CD4-positive, alpha-beta T cell treated with Interleukin-15 for 4 hours (primary cell): ENCODE results near the gene GALK2.

Source experiments
- DNase-seq: peaks from one replicate; pipeline ENCODE4 v3.0.0-alpha.2; 2020; ENCODE audit warnings: low spot score

Gene GALK2

DNA sequence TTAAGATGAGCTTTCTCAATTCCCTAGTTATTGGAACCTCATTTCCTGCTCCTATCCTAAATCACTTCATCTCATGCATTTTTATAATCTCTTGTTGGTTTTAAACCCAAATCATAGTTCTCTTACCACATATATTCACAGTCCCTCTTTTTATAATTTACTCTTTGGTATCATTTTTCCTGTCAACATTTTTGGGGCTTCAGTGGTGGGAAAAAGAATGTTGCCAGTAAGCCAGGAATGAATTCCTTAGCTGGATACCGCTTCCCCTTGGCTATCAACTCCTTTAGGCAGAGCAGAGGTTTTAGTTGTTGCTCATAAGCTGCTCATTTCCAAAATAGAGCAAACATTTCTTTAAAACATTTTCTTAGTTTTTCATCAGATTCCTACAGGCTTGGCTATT lies 112.3 kb downstream of the GALK2 start:
- DNase-seq: no peak

DNA sequence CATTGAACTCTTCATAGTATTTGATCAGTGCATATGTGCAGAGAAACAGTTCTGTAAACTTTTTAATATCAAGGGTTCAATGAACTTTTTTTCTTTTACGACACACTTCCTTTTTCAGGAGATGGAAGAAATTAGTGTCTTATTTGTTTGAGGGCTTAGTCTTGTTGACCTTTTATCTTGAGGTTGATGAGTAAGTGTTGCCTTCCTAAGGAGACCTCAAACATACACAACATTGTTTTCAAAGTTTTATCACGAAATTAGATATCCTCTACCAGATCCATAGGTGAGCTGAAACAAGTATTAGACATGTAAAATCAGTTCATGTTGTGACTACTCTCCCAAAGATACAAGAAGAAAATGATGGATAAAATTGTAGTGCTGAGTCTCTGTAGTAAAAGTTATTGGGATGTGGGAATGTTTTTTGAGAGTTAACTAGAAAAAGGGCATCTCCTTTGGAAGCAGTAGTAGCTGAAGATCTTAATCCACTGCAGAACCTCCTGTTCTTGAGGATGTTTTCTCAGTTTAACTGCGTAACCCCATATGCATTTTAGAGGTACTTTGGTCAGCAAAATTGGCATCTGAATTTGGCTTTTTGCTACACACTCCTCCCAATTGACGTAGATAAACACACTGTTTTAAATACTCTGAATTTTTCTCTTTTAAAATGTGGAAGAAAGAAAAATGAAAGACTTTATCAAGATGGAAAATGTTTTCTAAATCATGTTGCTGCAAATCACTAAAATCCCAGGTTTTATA lies 116.8 kb downstream of the GALK2 start:
- no peak for DNase-seq

DNA sequence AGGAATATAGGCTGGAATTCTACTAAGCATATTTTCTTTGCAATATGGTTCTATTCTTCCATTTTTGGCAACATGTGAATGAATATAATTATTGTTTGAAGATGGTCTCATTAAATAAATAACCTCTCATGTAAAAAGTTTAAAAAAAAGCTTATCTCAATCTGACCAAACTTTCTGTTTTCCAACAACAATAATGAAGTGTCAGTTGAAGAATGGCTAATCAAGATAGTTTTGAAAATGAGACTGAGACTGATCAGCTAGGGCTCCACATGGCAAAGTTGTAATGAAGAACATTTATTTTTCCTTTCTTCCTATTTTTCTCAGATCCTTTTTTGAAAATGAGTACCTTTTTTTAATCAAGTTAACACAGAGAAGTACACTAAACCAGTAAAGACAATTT lies 117.4 kb downstream of the GALK2 start:
- no peak for DNase-seq

DNA sequence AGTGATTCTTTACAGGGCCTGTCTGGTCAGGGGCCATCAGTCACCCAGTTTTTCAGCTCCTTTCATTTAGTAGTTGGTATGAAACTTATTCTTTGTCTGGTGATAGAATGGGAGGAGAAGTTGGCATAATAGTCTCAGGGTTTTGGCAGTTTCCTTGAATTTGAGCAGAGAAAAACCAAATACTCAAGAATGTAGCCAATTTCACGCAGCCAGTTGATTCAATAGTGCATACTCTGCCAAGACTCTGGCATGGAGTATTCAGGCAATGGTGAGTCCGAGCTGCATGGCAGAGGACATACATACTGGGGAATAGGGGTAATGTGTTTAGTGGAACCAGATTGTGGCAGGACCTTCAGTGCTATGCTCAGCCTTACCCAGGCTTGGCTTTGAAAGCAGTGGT lies 118.3 kb downstream of the GALK2 start:
- no peak for DNase-seq

DNA sequence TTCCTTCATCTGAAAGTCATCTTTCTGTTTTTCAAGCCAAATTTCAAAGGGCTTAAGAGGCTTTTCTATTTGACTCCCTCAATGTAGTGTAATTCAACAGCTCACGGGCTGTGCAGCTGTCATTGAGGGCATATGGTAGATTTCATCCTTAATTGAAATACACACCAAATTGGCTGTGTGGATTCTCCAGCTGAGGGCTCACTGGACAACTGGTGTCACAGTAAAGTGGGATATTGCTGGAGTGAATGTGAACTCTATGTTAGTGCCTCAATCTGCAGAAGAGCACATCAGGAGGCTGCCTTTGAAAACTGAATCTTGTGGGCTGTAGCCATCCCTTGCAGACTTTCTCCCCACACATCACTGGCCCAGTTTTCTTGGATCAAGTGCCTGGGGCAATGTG lies 120.1 kb downstream of the GALK2 start:
- no peak for DNase-seq

DNA sequence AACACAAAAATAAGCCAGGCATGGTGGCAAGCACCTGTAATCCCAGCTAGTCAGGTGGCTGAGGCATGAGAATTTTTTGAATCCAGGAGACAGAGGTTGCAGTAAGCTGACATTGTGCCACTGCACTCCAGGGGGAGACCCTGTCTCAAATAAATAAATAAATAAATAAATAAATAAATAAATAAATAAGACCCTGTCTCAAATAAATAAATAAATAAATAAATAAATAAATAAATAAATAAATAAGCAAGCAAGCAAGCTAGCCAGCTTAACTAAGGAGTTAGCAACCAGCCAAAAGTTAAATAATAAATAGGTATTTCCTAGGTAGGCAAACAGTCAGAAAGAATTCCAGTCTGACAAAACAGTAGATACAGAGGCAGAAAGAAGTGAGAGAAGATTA lies 123.9 kb downstream of the GALK2 start:
- DNase-seq: no peak

DNA sequence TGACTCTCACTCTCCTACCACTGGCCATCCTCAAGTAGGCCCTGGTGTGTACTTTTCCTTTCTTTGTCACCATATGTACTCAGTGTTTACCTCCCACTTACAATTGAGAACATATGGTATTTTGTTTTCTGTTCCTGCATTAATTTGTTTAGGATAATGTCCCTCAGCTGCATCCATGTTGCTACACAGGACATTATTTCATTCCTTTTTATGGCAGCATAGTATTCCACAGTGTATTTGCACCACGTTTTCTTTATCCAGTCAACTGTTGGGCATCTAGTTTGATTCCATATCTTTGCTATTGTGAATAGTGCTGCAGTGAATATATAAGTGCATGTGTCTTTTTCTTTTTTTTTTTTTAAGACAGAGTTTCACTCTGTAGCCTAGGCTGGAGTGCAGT lies 126.2 kb downstream of the GALK2 start:
- no peak for DNase-seq

DNA sequence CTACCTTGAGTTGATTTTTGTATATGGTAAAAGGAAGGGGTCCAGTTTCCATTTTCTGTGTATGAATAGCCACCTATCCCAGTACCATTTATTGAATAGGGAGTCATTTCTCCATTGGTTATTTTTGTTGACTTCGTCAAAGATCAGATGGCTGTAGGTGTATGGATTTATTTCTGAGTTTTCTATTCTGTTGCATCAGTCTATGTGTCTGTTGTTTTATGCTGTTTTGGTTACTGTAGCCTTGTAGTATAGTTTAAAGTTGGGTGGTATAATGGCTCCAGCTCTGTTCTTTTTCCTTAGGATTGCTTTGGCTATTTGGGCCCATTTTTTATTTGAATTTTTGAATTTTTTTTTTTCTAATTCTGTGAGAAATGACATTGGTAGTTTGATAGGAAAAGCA lies 127.5 kb downstream of the GALK2 start:
- DNase-seq: no peak

DNA sequence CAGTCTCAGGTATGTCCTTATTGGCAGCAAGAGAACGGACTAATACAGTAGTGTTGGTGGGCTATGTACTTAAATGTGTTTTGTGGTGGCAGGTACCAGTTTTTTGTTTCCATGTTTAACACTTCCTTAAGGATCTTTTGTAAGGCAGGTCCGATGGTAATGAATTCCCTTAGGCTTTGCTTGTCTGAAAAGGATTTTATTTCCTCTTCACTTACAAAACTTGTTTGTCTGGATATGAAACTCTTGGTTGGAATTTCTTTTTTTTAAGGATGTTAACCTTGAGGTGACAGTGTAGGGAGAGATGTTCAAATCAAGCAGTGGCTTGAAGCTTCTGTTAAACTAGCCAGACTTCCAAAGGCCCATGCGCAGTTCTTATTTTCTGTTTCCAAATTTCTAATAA lies 130.8 kb downstream of the GALK2 start:
- DNase-seq: no peak

DNA sequence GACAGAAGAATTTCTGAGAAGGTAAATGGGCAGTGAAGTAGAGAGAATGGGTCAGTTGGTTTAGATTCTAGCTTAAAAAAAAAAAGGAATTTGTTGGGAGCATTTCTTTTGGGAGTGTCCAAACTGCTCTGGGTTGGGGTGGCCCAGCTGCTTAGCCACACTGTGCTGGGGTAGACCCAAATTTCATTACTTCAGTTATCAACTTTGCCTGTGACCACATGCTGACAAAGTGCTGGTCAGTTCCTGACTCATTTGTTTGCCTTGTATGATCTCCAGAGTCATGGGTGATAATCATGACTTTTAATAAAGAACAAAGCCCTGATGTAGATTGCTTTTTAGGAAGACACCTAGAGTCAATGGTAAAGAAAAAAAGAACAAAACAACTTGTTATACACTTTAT lies 131.5 kb downstream of the GALK2 start:
- no peak for DNase-seq

DNA sequence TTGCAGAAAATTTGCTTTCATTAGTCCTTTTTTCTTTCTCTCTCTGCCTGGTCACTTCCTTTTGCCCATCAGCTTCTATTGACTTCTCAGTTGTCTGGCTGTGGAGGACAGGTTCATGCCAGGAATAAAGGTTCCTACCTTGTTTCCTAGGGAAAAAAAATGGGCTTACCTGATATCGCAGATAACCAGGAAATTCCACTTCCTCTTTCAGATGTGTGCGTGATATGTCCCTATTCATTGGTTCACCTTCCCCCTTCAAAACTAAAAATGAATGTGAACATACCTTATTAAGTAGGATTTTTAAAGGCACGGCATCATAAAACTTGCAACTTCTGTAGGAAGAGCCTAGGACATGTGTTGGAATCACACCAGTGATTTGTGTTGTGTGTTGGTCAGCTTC lies 133.0 kb downstream of the GALK2 start:
- no peak for DNase-seq

DNA sequence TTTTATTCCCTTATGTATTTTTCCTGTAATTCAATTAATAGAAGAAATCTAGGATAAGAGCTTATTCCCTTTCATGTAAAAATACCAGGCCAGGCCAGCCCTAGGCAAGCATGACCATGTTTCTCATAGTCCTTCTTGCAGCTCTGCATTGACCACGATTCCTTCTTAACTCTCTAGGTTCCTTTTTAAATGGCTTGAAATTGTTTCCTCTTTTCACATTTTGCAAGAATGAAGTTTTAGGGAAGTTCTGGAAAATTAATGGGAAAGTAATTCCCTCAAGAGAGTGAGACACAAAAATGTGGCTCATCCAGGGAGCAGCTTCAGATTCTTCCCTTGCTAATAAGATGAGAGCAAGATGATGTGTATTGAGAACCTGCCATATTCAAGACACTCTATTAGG lies 136.5 kb downstream of the GALK2 start:
- DNase-seq: no peak

DNA sequence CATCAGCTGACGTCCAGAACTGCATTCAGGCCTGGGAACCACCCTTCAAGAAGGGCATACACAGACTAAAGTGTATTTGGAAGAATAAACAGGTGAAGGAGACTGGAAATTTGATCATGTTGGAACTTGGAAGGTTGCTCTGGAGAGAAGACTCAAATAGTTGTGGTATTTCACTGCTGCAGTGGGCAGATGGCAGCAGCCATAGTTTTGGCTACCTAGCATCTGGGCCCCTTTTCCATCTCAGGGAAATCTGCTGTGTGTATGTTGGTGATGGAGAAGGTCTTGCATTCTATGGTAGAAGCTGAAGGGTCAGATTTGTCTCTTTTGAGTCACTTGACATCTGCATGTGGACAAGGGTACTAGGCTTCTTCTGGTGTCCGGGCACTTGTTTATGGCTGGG lies 138.6 kb downstream of the GALK2 start:
- DNase-seq: no peak

DNA sequence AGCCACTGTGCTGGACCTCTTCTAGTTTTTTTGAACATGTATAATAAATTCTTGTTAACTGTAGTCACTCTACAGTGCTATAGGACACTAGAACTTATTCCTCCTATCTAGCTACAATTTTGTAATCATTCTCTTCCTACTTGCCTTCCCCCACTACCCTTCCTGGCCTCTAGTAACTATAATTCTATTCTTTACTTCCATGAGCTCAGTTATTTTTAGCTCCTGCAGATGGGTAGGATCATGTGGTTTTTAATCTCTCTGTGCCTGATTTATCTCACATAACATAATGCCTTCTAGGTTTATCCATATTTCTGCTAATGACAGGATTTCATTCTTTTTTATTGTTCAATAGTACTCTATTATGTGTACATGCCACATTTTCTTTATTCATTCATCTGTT lies 139.8 kb downstream of the GALK2 start:
- no peak for DNase-seq

DNA sequence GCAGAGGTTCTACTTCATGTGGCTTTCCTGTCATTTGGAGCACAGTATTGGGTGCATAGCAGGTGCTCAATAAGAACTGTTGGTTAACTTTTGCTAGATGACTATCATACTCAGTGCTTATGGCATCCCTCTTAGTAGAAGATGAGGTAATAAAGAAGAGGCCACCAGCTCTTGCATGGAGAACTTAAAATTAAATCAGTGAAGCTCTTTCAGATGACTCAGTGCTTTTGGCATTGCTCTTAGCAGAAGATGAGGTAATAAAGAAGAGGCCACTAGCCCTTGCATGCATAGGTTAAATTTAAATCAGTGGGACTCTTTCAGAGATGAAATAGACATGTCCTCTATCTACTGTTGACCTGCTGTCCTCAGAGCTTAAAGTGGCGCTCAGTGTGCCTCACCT lies 143.6 kb downstream of the GALK2 start:
- no peak for DNase-seq

DNA sequence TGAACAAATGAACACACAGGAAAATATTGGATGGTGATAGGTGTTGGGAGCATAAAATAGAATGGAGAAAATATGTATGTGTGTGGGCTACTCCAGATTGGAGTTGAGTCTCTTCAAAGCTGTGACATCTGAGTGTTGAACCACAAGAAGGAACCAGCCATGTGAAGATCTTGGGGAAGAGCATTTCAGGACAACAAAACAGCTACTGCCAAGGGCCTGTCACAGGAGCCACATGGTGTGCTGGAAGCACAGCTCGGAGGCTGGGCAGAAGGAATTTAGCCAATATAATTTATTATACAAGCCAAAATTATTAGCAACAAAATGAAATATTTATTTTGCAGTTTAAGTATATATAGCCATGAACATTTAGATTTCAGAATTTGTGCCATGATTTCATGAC lies 144.7 kb downstream of the GALK2 start:
- DNase-seq: no peak

DNA sequence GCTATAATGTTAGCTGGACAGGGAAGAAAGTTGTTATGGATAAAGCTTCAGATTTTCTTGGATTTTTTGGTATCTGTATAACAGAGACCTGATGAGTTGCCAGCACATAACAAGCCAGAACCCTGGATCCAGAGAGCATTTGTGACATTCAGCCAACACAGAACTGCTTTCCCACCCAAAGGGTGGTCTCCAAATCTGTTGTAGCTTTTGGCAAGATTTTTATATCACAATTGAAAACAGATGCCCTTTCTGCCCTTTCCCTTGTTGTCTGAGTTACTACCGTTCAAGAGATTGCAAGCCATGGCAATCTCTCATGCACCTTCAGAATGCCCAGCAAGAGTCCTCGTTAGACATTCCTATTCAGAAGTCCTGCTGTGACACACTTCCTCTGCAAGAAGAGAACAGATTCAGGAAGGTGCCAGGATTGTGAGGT lies 145.4 kb downstream of the GALK2 start:
- no peak for DNase-seq

DNA sequence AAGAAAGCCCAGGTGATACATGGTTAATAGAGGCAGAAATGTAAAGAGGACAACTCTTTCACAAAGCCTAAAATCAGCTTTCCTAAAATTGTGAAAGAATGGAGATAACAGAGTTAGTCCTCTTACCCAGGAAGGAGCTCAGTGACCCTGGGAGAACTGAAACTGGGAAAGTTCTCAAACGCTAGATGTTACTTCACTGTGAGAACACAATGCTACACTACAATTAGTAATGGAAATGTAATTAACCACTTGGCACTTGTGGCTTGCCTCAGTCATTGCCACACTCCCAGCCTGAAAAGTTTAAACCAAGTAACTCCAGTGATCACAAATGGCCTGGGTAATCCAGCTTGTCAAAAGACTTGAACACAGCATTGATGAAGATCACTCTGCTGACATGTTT lies 150.3 kb downstream of the GALK2 start:
- no peak for DNase-seq

DNA sequence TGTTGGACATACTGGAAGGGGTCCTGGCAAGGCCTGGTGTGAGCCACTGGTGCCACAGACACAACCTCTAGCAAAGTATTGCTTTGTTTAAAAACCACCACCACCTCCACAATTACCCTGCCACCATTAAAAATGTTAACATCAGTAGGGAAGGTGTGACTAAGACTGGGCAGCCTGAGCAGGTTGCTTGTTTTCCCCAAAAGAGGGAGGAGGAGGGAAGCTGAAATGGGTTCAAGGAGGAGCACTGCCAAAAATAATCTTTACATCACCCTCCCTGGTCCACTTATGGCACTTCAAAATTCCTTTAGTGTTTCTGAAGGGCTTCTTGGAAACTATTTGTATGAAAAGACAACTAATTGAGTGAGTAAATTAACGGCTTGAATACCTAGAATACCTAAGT lies 153.2 kb downstream of the GALK2 start:
- no peak for DNase-seq

DNA sequence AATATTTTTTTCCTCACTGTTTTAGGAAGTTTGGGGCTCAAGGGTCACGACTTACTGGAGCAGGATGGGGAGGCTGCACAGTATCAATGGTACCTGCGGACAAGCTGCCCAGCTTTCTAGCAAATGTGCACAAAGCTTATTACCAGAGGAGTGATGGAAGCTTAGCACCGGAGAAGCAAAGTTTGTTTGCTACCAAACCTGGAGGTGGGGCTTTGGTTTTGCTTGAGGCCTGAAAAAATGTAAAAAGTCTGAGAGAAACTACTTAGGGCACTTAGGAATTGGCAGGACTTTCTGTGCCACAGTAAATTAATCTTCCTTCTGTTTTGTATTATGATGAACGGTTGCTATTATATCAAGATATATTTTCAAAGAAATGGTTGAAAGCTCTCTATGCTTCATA lies 157.9 kb downstream of the GALK2 start:
- DNase-seq: no peak

DNA sequence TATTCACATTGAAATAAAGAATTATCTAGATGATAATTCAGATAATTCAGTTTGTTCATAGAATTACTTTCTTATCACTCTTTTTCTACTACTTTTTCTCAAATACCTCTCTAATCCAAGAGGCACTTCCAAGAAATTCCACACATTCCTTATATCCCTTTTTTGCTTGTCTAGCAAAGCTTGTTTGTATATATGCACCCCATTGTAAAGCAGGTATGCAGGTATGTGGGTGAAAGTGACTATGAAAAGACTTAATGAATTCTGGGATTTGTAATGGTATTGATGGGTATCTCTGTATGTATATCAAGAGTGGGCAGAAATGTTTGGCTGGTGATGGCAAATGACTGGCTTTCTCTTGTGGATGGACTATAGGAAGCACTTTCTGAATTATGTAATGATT lies 158.9 kb downstream of the GALK2 start:
- DNase-seq: no peak

DNA sequence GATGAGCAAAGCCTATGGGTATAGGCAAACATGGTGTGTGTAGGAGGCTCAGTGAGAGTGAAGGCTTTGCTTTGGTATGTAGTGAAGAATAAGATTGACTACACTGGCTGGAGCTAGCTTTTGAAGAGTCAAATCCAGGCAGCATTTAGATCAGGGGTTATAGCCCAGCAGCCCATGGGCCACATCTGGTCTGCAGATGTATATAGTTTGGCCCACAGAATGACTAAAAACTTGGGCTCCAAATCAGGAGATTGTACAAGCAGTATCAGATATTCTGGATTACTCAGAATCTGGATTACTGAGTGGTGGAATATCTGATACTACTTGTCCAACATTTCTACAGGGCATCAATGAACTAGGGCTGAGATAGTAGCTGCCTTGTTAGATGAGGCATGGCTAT lies 160.1 kb downstream of the GALK2 start:
- DNase-seq: no peak

DNA sequence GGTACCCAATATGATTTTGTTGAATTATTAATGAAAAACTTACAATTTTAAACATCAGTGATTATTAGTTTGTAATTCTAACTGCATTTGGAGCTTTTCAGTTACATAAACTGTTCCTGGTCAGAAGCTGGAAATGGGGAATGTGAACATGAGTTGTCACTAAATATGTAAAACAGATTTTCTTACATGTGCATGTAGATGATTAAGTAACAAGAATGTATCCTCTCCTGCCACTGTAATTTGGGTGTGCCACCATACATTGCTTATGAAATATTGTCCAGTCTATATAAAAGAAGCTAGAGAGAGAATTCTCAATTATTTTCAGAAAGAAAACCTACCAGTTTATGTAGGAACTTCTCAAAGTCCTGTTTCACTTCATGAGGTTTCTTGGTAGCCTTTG lies 161.4 kb downstream of the GALK2 start:
- no peak for DNase-seq

DNA sequence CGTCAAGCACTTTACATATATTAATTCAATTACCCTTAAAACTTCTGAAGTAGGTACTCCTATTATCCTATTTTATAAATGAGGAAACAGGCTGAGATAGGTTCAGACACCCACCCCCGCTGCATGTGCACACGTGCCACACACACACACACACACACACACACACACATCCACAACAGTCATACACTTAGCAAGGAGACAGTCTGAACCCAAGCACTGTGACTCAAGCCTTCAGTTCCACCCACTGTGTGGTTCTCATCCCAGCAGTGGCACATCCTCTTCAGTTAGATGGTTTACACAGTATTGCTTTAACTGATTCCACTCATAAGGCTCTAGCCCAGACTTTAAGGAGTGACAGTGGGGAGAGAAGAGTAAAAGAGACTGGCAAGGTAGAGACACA lies 161.9 kb downstream of the GALK2 start:
- DNase-seq: no peak

DNA sequence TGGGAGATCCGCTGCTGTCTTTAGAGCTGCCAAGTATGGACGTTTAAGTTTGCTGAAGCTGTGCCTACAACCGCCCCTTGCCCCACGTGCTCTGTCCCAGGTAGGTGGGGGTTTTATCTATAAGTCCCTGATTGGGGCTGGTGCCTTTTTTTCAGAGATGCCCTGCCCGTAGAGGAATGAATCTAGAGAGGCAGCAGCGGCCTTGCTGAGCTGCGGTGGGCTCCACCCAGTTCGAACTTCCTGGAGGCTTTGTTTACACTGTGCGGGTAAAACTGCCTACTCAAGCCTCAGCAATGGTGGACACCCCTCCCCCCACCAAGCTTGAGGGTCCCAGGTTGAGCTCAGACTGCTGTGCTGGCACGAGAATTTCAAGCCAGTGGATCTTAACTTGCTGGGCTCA lies 169.6 kb downstream of the GALK2 start:
- DNase-seq: no peak
